K562 (cell line): ENCODE results near the gene DPH6. TPM values are rescaled to one million over a fixed set of nuclear protein-coding genes. Genes with fewer than 3 reads are reported as not detected.

Source experiments
- ATAC-seq: fragments of 200-7000 bp; cut with Tn5 transposase; 3 replicates; pipeline ENCODE4 v1.9.1; 2020; ENCODE audit warnings: moderate library complexity
- BruUV-seq: library from RNA; stranded (reverse); fragments of 400-500 nt; replicated peaks from 2 replicates; lab custom pipeline; 2021; lab: Mats Ljungman, UMichigan
- CTCF ChIA-PET: fragments of 300-600 bp; formaldehyde crosslinking; extraction: SDS; loops from one replicate; lab custom pipeline; 2021; ENCODE audit warnings: low intra/inter-chr PET ratio; lab: Yijun Ruan, JAX
- POLR2A ChIA-PET: fragments of 300-600, 350-650 bp; sonication (Branson Sonifier 250); formaldehyde crosslinking; extraction: SDS; loops from one replicate; lab custom pipeline; 2021; ENCODE audit warnings: antibody characterized with exemption, inconsistent platforms; lab: Yijun Ruan, JAX
- DNase-seq, 4 experiments: peaks; one replicate each; pipeline versions ENCODE4 v3.0.0 to v3.0.0-alpha.2; 2011 to 2018; ENCODE audit warnings: low spot score in 3 of 4, mixed read lengths in 3 of 4; ENCODE audit errors: extremely low read depth in 1 of 4
- FAIRE-seq: peaks from 2 replicates; lab custom pipeline; 2011; peaks lifted over from hg19 to GRCh38; lab: Jason Lieb, UNC
- H2AFZ ChIP-seq: 2 replicates; pipeline ENCODE4 v1.6.0; 2011; ENCODE audit warnings: low read depth, low read length, control low read depth, inconsistent platforms
- H3K27ac ChIP-seq: fragments of 200-600 bp; 3 replicates; pipeline ENCODE4 v1.8.0; 2011; ENCODE audit warnings: low read depth, mild to moderate bottlenecking, control low read depth, inconsistent platforms, low read length, moderate library complexity, mixed read lengths; ENCODE audit errors: extremely low read depth
- H3K27me3 ChIP-seq, 2 experiments: fragments of 300-600 bp in 1 of 2; 2 replicates in 1 of 2; 3 replicates in 1 of 2; pipeline versions ENCODE4 v1.6.0 to v1.8.0; 2011; ENCODE audit warnings: inconsistent platforms in 2 of 2, low read length in 2 of 2, mild to moderate bottlenecking in 1 of 2, mixed read lengths in 1 of 2, moderate library complexity in 1 of 2; ENCODE audit not compliant: control insufficient read depth in 2 of 2, insufficient read depth in 2 of 2
- H3K36me3 ChIP-seq: fragments of 300-600 bp; 3 replicates; pipeline ENCODE4 v1.8.0; 2011; ENCODE audit warnings: mild to moderate bottlenecking, low read length, inconsistent platforms; ENCODE audit not compliant: control insufficient read depth, insufficient read depth
- H3K4me1 ChIP-seq, 2 experiments: fragments of 200-600 bp in 1 of 2; replicated peaks in 1 of 2; 2 replicates in 1 of 2; 3 replicates in 1 of 2; pipeline versions ENCODE4 v1.5.1 to v1.8.0; 2011; ENCODE audit warnings: inconsistent platforms in 2 of 2, low read length in 2 of 2, mild to moderate bottlenecking in 1 of 2, mixed read lengths in 1 of 2, moderate library complexity in 1 of 2; ENCODE audit not compliant: control insufficient read depth in 2 of 2, insufficient read depth in 2 of 2
- H3K4me2 ChIP-seq: 2 replicates; pipeline ENCODE4 v1.6.1; 2011; ENCODE audit warnings: low read length, control low read depth, inconsistent platforms, mixed read lengths; ENCODE audit not compliant: insufficient read depth
- H3K4me3 ChIP-seq: fragments of 200-600 bp; sonication (generic), shearing (Covaris generic); 2 replicates; pipeline ENCODE4 v1.5.1; 2016; ENCODE audit warnings: control low read depth, inconsistent platforms
- H3K79me2 ChIP-seq: fragments of 200-600 bp; 3 replicates; pipeline ENCODE4 v1.8.0; 2011; ENCODE audit warnings: low read length, inconsistent platforms; ENCODE audit not compliant: control insufficient read depth, insufficient read depth
- H3K9ac ChIP-seq, 2 experiments: 2 replicates each; pipeline versions ENCODE4 v1.6.0 to v1.6.1; 2011; ENCODE audit warnings: low read depth in 2 of 2, low read length in 2 of 2, control low read depth in 1 of 2, inconsistent platforms in 1 of 2, mild to moderate bottlenecking in 1 of 2, mixed read lengths in 1 of 2; ENCODE audit not compliant: insufficient read depth in 1 of 2
- H3K9me1 ChIP-seq: one replicate; pipeline ENCODE4 v1.6.0; 2011; ENCODE audit warnings: inconsistent platforms, mild to moderate bottlenecking, low read length, moderate library complexity; ENCODE audit not compliant: control insufficient read depth, insufficient read depth
- H3K9me3 ChIP-seq: replicated peaks from 2 replicates; pipeline ENCODE4 v1.5.1; 2011; ENCODE audit warnings: low read depth, low read length, inconsistent platforms; ENCODE audit not compliant: control insufficient read depth, insufficient read depth
- H4K20me1 ChIP-seq: replicated peaks from 2 replicates; pipeline ENCODE4 v1.6.1; 2011; ENCODE audit warnings: low read length, inconsistent platforms, mixed read lengths; ENCODE audit not compliant: control insufficient read depth, insufficient read depth
- AFF4 ChIP-seq: sonication (generic); formaldehyde crosslinking; IDR thresholded peaks from 2 replicates; pipeline ENCODE4 v1.8.0; 2023; ENCODE audit warnings: mild to moderate bottlenecking, missing genetic modification reagents
- BHLHE40 ChIP-seq: IDR thresholded peaks from 2 replicates; pipeline ENCODE4 v1.6.1; 2011; ENCODE audit warnings: low read length, improper control_type of control experiment
- ELF1 ChIP-seq: fragments of 200-800 bp; sonication (Bioruptor generic); IDR thresholded peaks from 2 replicates; pipeline ENCODE4 v1.6.1; 2016; ENCODE audit warnings: missing genetic modification characterization, missing compliant biosample characterization
- EP300 ChIP-seq: IDR thresholded peaks from 2 replicates; pipeline ENCODE4 v1.6.1; 2012; ENCODE audit warnings: low read length, improper control_type of control experiment
- TAF1 ChIP-seq: IDR thresholded peaks from 2 replicates; pipeline ENCODE4 v1.6.1; 2011; ENCODE audit warnings: mild to moderate bottlenecking, low read length, moderate library complexity; ENCODE audit not compliant: insufficient read depth, control insufficient read depth, severe bottlenecking; ENCODE audit errors: extremely low read depth
- ZNF217 ChIP-seq: sonication (generic); formaldehyde crosslinking; IDR thresholded peaks from 2 replicates; pipeline ENCODE4 v1.8.0; 2022; ENCODE audit warnings: mild to moderate bottlenecking, missing genetic modification reagents
- ZNF316 ChIP-seq: fragments of 450-650 bp; IDR thresholded peaks from 2 replicates; pipeline ENCODE4 v1.6.1; 2016
- WGBS: fragments of 100-300 bp; shearing (Covaris generic); methylation state at CpG from one replicate; pipeline ENCODE4 v1.1.6; 2016; ENCODE audit warnings: low coverage, mixed read lengths; ENCODE audit not compliant: insufficient coverage; ENCODE audit errors: missing lambda C conversion rate; 5-methylcytosine and 5-hydroxymethylcytosine counted together
- in situ Hi-C: fragments of 300-500 bp; cut with MboI; formaldehyde crosslinking; loops from 4 replicates; pipeline ENCODE4 v1.15.0; 2018; ENCODE audit warnings: inconsistent platforms, mixed read lengths
- intact Hi-C: fragments of 100-400 bp; cut with micrococcal nuclease; formaldehyde crosslinking; loops from 2 replicates; pipeline ENCODE4 v1.14.2; 2022
- polyA plus RNA-seq, 8 experiments: library from polyadenylated mRNA; depleted of rRNA in 4 of 8; stranded (reverse) in 5 of 8; unstranded in 3 of 8; fragments of >200 nt; fragmentation: Nextera tagmentation in 2 of 8; fragmentation: Illumina TruSeq in 1 of 8; extraction: Ambion mirVana in 2 of 8; extraction: Trizol in 1 of 8; gene quantifications; 2 replicates each; pipeline versions ENCODE4 v1.2.1 to v1.2.3, GENCODE V29; 2011 to 2014; ENCODE audit warnings: inconsistent platforms in 1 of 8, missing spikeins in 1 of 8
- total RNA-seq, 7 experiments: library from RNA; depleted of rRNA in 6 of 7; stranded (reverse); fragments of >200 nt in 6 of 7; fragmentation: Illumina TruSeq in 2 of 7; extraction: Trizol in 2 of 7; gene quantifications; 2 replicates each; pipeline versions ENCODE4 v1.2.1 to v1.2.3, GENCODE V29; 2011 to 2021; ENCODE audit warnings: low replicate concordance in 1 of 7
- TF ChIP-seq, protein P1 (sequence below): fragments of 450-650 bp; IDR thresholded peaks from 2 replicates; pipeline ENCODE4 v1.6.1; 2016; ENCODE audit warnings: low read depth

The DPH6 gene
- total and polyA plus RNA-seq, 9 of the 15 experiments (the other 6 are each of a cell fraction or from before 2014, with no cell fraction given) = 10.1 to 69.1 (median 18.8) TPM

GRCh38 chr15:35560258-35560657 is 14.3 kb upstream of the DPH6 start (continued):
- TF ChIP-seq TAF1 = no peak
- TF ChIP-seq AFF4 (CRISPR knock-in tag) = no peak
- TF ChIP-seq, all 486 proteins: peak for 0

DNA sequence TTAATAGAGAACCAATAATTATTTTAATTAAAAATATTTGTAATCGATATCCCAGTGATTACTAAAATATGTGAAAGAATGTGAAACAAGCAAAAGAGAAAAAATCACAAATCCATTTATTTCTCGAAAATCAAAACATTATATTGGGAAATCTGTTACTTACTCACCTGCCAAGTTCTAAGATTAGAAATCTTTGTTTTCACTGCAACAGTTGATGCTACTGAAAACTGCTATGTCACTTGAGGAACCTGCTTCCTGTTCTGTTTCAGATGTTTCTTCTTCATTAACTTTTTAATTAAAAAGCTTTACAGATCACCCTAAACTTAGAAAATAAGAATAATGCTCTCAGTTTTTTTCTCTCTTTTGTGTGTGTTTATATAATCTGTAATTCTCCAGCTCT is 13.7 kb upstream of the DPH6 start:
- POLR2A ChIA-PET = no interaction called here
- Histone ChIP-seq H3K27me3 (no peaks in the 10 kb centered on the region), H3K4me2 (no peak overlapping the region), H3K4me3 (no peak overlapping the region), H3K9me1 (no peaks in the 10 kb centered on the region), H3K36me3 (no peaks in the 10 kb centered on the region), H3K79me2 (no peaks in the 10 kb centered on the region), H3K9ac (no peak overlapping the region), H3K4me1 (peaks cover 3 to 29% of the 10 kb centered on the region in 2 experiments; a peak in 4 of 5 replicates), H4K20me1 (no peaks in the 10 kb centered on the region), H3K27ac (no peak overlapping the region), H2AFZ (no peak overlapping the region), H3K9me3 (no peaks in the 10 kb centered on the region)
- intact Hi-C loops = no loop called here
- ATAC-seq (no peak), FAIRE-seq (no peak), DNase-seq (no peak)
- CTCF ChIA-PET = no interaction called here
- in situ Hi-C loops = no loop called here
- BruUV-seq = no TSS peak
- WGBS = 40% methylated on average over 2 of the region's 2 CpGs
- TF ChIP-seq ZNF217 (CRISPR knock-in tag) = no peak
- TF ChIP-seq EP300 = peak; percentile 28; the same call in 1 of the 2 replicates
- peak; percentile 41; the same call in 1 of the 2 replicates for TF ChIP-seq ZNF316
- peak; percentile 16; the same call in 1 of the 2 replicates for TF ChIP-seq BHLHE40
- TF ChIP-seq, protein P1, sequence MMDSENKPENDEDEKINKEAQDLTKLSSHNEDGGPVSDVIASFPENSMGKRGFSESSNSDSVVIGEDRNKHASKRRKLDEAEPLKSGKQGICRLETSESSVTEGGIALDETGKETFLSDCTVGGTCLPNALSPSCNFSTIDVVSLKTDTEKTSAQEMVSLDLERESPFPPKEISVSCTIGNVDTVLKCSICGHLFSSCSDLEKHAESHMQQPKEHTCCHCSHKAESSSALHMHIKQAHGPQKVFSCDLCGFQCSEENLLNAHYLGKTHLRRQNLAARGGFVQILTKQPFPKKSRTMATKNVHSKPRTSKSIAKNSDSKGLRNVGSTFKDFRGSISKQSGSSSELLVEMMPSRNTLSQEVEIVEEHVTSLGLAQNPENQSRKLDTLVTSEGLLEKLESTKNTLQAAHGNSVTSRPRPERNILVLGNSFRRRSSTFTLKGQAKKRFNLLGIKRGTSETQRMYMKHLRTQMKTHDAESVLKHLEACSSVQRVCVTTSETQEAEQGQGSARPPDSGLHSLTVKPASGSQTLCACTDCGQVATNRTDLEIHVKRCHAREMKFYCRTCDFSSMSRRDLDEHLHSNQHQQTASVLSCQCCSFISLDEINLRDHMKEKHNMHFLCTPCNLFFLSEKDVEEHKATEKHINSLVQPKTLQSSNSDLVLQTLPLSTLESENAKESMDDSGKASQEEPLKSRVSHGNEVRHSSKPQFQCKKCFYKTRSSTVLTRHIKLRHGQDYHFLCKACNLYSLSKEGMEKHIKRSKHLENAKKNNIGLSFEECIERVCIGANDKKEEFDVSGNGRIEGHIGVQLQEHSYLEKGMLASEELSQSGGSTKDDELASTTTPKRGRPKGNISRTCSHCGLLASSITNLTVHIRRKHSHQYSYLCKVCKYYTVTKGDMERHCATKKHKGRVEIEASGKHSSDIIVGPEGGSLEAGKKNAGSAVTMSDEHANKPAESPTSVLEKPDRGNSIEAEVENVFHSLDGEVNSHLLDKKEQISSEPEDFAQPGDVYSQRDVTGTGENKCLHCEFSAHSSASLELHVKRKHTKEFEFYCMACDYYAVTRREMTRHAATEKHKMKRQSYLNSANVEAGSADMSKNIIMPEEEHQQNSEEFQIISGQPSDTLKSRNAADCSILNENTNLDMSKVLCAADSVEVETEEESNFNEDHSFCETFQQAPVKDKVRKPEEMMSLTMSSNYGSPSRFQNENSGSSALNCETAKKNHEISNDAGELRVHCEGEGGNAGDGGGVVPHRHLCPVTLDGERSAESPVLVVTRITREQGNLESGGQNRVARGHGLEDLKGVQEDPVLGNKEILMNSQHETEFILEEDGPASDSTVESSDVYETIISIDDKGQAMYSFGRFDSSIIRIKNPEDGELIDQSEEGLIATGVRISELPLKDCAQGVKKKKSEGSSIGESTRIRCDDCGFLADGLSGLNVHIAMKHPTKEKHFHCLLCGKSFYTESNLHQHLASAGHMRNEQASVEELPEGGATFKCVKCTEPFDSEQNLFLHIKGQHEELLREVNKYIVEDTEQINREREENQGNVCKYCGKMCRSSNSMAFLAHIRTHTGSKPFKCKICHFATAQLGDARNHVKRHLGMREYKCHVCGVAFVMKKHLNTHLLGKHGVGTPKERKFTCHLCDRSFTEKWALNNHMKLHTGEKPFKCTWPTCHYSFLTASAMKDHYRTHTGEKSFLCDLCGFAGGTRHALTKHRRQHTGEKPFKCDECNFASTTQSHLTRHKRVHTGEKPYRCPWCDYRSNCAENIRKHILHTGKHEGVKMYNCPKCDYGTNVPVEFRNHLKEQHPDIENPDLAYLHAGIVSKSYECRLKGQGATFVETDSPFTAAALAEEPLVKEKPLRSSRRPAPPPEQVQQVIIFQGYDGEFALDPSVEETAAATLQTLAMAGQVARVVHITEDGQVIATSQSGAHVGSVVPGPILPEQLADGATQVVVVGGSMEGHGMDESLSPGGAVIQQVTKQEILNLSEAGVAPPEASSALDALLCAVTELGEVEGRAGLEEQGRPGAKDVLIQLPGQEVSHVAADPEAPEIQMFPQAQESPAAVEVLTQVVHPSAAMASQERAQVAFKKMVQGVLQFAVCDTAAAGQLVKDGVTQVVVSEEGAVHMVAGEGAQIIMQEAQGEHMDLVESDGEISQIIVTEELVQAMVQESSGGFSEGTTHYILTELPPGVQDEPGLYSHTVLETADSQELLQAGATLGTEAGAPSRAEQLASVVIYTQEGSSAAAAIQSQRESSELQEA = no peak
- 0 out of 2 replicates have a peak, but pooled peaks have one; percentile 31 for TF ChIP-seq ELF1 (tag)
